ENCODE results near the gene TESPA1.
"Not testable (repeated sequence)": the region's sequence is repeated elsewhere in the genome, so short reads cannot be mapped to it uniquely, and the experiment has no call there.

TESPA1 gene

GRCh38 chr12:54945082-54945481 lies 39.5 kb downstream of the TESPA1 start:
- Histone ChIP-seq H3K4me3 (ENCODE audit: low read depth, low read length) (no peak overlapping the region), H3K27ac (ENCODE audit: low read depth, low read length) (no peak overlapping the region)

GRCh38 chr12:54943292-54943691 lies 41.3 kb downstream of the TESPA1 start:
- H3K36me3 ChIP-seq (ENCODE audit: control insufficient read depth, insufficient read depth, low read length); H3K27ac ChIP-seq (ENCODE audit: low read depth, low read length); H3K9ac ChIP-seq (ENCODE audit: low read depth, low read length); H3K4me1 ChIP-seq (ENCODE audit: control insufficient read depth, insufficient read depth, low read length); H3K4me3 ChIP-seq (ENCODE audit: low read depth, low read length); H3K27me3 ChIP-seq (ENCODE audit: control insufficient read depth, insufficient read depth, low read length); H3K9me3 ChIP-seq (ENCODE audit: control insufficient read depth, insufficient read depth, low read length): not testable (repeated sequence)

More at GRCh38 chr12:54945082-54945481, 39.5 kb downstream of the TESPA1 start:
- no peaks in the 10 kb centered on the region for H3K36me3 ChIP-seq (ENCODE audit: control insufficient read depth, insufficient read depth, low read length)
- H3K9ac ChIP-seq (ENCODE audit: low read depth, low read length), result no peak overlapping the region
- H3K27me3 ChIP-seq (ENCODE audit: control insufficient read depth, insufficient read depth, low read length), result no peaks in the 10 kb centered on the region
- no peaks in the 10 kb centered on the region for H3K9me3 ChIP-seq (ENCODE audit: control insufficient read depth, insufficient read depth, low read length)
- peaks cover 6% of the 10 kb centered on the region; the same call in 1 of the 2 replicates for H3K4me1 ChIP-seq (ENCODE audit: control insufficient read depth, insufficient read depth, low read length)

GRCh38 chr12:54941659-54942058 lies 42.9 kb downstream of the TESPA1 start:
- Histone ChIP-seq H3K36me3 (ENCODE audit: control insufficient read depth, insufficient read depth, low read length) (no peaks in the 10 kb centered on the region), H3K4me3 (ENCODE audit: low read depth, low read length) (no peak overlapping the region), H3K9ac (ENCODE audit: low read depth, low read length) (no peak overlapping the region)

GRCh38 chr12:54940727-54941315 lies 43.7 kb downstream of the TESPA1 start:
- Histone ChIP-seq H3K27ac (ENCODE audit: low read depth, low read length) (no peak overlapping the region), H3K9me3 (ENCODE audit: control insufficient read depth, insufficient read depth, low read length) (no peaks in the 10 kb centered on the region), H3K36me3 (ENCODE audit: control insufficient read depth, insufficient read depth, low read length) (no peaks in the 10 kb centered on the region), H3K4me3 (ENCODE audit: low read depth, low read length) (no peak overlapping the region), H3K27me3 (ENCODE audit: control insufficient read depth, insufficient read depth, low read length) (no peaks in the 10 kb centered on the region), H3K9ac (ENCODE audit: low read depth, low read length) (no peak overlapping the region), H3K4me1 (ENCODE audit: control insufficient read depth, insufficient read depth, low read length) (peaks cover 6% of the 10 kb centered on the region; the same call in 1 of the 2 replicates)

More at GRCh38 chr12:54941659-54942058, 42.9 kb downstream of the TESPA1 start:
- no peak overlapping the region for H3K27ac ChIP-seq (ENCODE audit: low read depth, low read length)
- no peaks in the 10 kb centered on the region for H3K9me3 ChIP-seq (ENCODE audit: control insufficient read depth, insufficient read depth, low read length)
- H3K4me1 ChIP-seq (ENCODE audit: control insufficient read depth, insufficient read depth, low read length), result peaks cover 6% of the 10 kb centered on the region; the same call in 1 of the 2 replicates
- H3K27me3 ChIP-seq (ENCODE audit: control insufficient read depth, insufficient read depth, low read length), result no peaks in the 10 kb centered on the region

- Histone ChIP-seq H3K4me3 (ENCODE audit: low read depth, low read length) (no peak overlapping the region), H3K4me1 (ENCODE audit: control insufficient read depth, insufficient read depth, low read length) (peaks cover 6% of the 10 kb centered on the region; the same call in 1 of the 2 replicates), H3K27me3 (ENCODE audit: control insufficient read depth, insufficient read depth, low read length) (no peaks in the 10 kb centered on the region), H3K9ac (ENCODE audit: low read depth, low read length) (no peak overlapping the region), H3K27ac (ENCODE audit: low read depth, low read length) (no peak overlapping the region), H3K9me3 (ENCODE audit: control insufficient read depth, insufficient read depth, low read length) (no peaks in the 10 kb centered on the region), H3K36me3 (ENCODE audit: control insufficient read depth, insufficient read depth, low read length) (no peaks in the 10 kb centered on the region)
These were observed 46.6 kb downstream of the TESPA1 start for GRCh38 chr12:54937929-54938328.

GRCh38 chr12:54937376-54937775 lies 47.2 kb downstream of the TESPA1 start:
- H3K9me3 ChIP-seq (ENCODE audit: control insufficient read depth, insufficient read depth, low read length), result no peaks in the 10 kb centered on the region
- H3K4me1 ChIP-seq (ENCODE audit: control insufficient read depth, insufficient read depth, low read length), result peaks cover 6% of the 10 kb centered on the region; the same call in 1 of the 2 replicates
- no peak overlapping the region for H3K9ac ChIP-seq (ENCODE audit: low read depth, low read length)
- H3K27me3 ChIP-seq (ENCODE audit: control insufficient read depth, insufficient read depth, low read length), result no peaks in the 10 kb centered on the region
- H3K27ac ChIP-seq (ENCODE audit: low read depth, low read length), result no peak overlapping the region
- H3K4me3 ChIP-seq (ENCODE audit: low read depth, low read length), result no peak overlapping the region
- no peaks in the 10 kb centered on the region for H3K36me3 ChIP-seq (ENCODE audit: control insufficient read depth, insufficient read depth, low read length)

- H3K36me3 ChIP-seq (ENCODE audit: control insufficient read depth, insufficient read depth, low read length), result no peaks in the 10 kb centered on the region
- peaks cover under 1% of the 10 kb centered on the region; the same call in 1 of the 2 replicates for H3K4me1 ChIP-seq (ENCODE audit: control insufficient read depth, insufficient read depth, low read length)
- no peaks in the 10 kb centered on the region for H3K27me3 ChIP-seq (ENCODE audit: control insufficient read depth, insufficient read depth, low read length)
- no peak overlapping the region for H3K27ac ChIP-seq (ENCODE audit: low read depth, low read length)
- no peak overlapping the region for H3K9ac ChIP-seq (ENCODE audit: low read depth, low read length)
- no peaks in the 10 kb centered on the region for H3K9me3 ChIP-seq (ENCODE audit: control insufficient read depth, insufficient read depth, low read length)
- H3K4me3 ChIP-seq (ENCODE audit: low read depth, low read length), result no peak overlapping the region
These were observed 47.8 kb downstream of the TESPA1 start for GRCh38 chr12:54936736-54937135.

GRCh38 chr12:54935235-54935951 lies 49.2 kb downstream of the TESPA1 start:
- Histone ChIP-seq H3K4me1 (ENCODE audit: control insufficient read depth, insufficient read depth, low read length) (no peaks in the 10 kb centered on the region), H3K36me3 (ENCODE audit: control insufficient read depth, insufficient read depth, low read length) (no peaks in the 10 kb centered on the region), H3K27ac (ENCODE audit: low read depth, low read length) (no peak overlapping the region), H3K9ac (ENCODE audit: low read depth, low read length) (no peak overlapping the region), H3K9me3 (ENCODE audit: control insufficient read depth, insufficient read depth, low read length) (peaks cover under 1% of the 10 kb centered on the region; the same call in 1 of the 2 replicates), H3K27me3 (ENCODE audit: control insufficient read depth, insufficient read depth, low read length) (no peaks in the 10 kb centered on the region), H3K4me3 (ENCODE audit: low read depth, low read length) (no peak overlapping the region)

- no peak overlapping the region for H3K9ac ChIP-seq (ENCODE audit: low read depth, low read length)
- no peaks in the 10 kb centered on the region for H3K27me3 ChIP-seq (ENCODE audit: control insufficient read depth, insufficient read depth, low read length)
- peaks cover 5% of the 10 kb centered on the region for H3K9me3 ChIP-seq (ENCODE audit: control insufficient read depth, insufficient read depth, low read length)
- no peaks in the 10 kb centered on the region for H3K36me3 ChIP-seq (ENCODE audit: control insufficient read depth, insufficient read depth, low read length)
- no peaks in the 10 kb centered on the region for H3K4me1 ChIP-seq (ENCODE audit: control insufficient read depth, insufficient read depth, low read length)
- H3K4me3 ChIP-seq (ENCODE audit: low read depth, low read length), result no peak overlapping the region
- H3K27ac ChIP-seq (ENCODE audit: low read depth, low read length), result no peak overlapping the region
These were observed 50.1 kb downstream of the TESPA1 start for GRCh38 chr12:54934419-54934818.

GRCh38 chr12:54933376-54933775 lies 51.2 kb downstream of the TESPA1 start:
- H3K27me3 ChIP-seq (ENCODE audit: control insufficient read depth, insufficient read depth, low read length), result no peaks in the 10 kb centered on the region
- H3K4me3 ChIP-seq (ENCODE audit: low read depth, low read length), result no peak overlapping the region
- H3K9ac ChIP-seq (ENCODE audit: low read depth, low read length), result no peak overlapping the region
- no peak overlapping the region for H3K27ac ChIP-seq (ENCODE audit: low read depth, low read length)
- H3K4me1 ChIP-seq (ENCODE audit: control insufficient read depth, insufficient read depth, low read length), result no peaks in the 10 kb centered on the region
- peaks cover 5% of the 10 kb centered on the region for H3K9me3 ChIP-seq (ENCODE audit: control insufficient read depth, insufficient read depth, low read length)
- H3K36me3 ChIP-seq (ENCODE audit: control insufficient read depth, insufficient read depth, low read length), result no peaks in the 10 kb centered on the region

- H3K4me1 ChIP-seq (ENCODE audit: control insufficient read depth, insufficient read depth, low read length), result no peaks in the 10 kb centered on the region
- H3K9ac ChIP-seq (ENCODE audit: low read depth, low read length), result no peak overlapping the region
- no peak overlapping the region for H3K27ac ChIP-seq (ENCODE audit: low read depth, low read length)
- H3K4me3 ChIP-seq (ENCODE audit: low read depth, low read length), result no peak overlapping the region
- H3K9me3 ChIP-seq (ENCODE audit: control insufficient read depth, insufficient read depth, low read length), result peaks cover 10% of the 10 kb centered on the region
- H3K27me3 ChIP-seq (ENCODE audit: control insufficient read depth, insufficient read depth, low read length), result no peaks in the 10 kb centered on the region
- no peaks in the 10 kb centered on the region for H3K36me3 ChIP-seq (ENCODE audit: control insufficient read depth, insufficient read depth, low read length)
These were observed 51.9 kb downstream of the TESPA1 start for GRCh38 chr12:54932691-54933090.
